GM12878 (cell line): ENCODE results near the gene ARID5B. TPM values are rescaled to one million over a fixed set of nuclear protein-coding genes. Genes with fewer than 3 reads are reported as not detected.
A peak's percentile ranks its signal among the peaks of the same experiment; 100 is the strongest.

Experiments
- CHD4 ChIP-seq: fragments of 200-600 bp; sonication (generic); IDR thresholded peaks from 2 replicates; pipeline ENCODE4 v1.6.1; 2016; ENCODE audit warnings: mild to moderate bottlenecking
- FOXM1 ChIP-seq: IDR thresholded peaks from 2 replicates; pipeline ENCODE4 v1.6.1; 2012; ENCODE audit warnings: low read depth, mild to moderate bottlenecking, inconsistent platforms, low read length, moderate library complexity
- HDGF ChIP-seq: fragments of 450-650 bp; IDR thresholded peaks from 2 replicates; pipeline ENCODE4 v1.6.1; 2016; ENCODE audit warnings: antibody characterized with exemption
- KAT2A ChIP-seq: conservative IDR thresholded peaks from 2 replicates; pipeline ENCODE4 v1.6.1; 2011; ENCODE audit warnings: low read depth, low read length; ENCODE audit not compliant: control insufficient read depth
- MAX ChIP-seq: IDR thresholded peaks from 2 replicates; pipeline ENCODE4 v1.6.1; 2012; ENCODE audit warnings: low read depth, low read length, improper control_type of control experiment
- MEF2A ChIP-seq: IDR thresholded peaks from 2 replicates; pipeline ENCODE4 v1.6.1; 2011; ENCODE audit warnings: low read depth, mild to moderate bottlenecking, low read length, moderate library complexity; ENCODE audit not compliant: insufficient read depth
- NFXL1 ChIP-seq: fragments of 450-650 bp; IDR thresholded peaks from 2 replicates; pipeline ENCODE4 v1.6.1; 2017; ENCODE audit warnings: antibody characterized with exemption, mild to moderate bottlenecking, borderline replicate concordance
- RAD21 ChIP-seq: IDR thresholded peaks from 2 replicates; pipeline ENCODE4 v1.6.1; 2011; ENCODE audit warnings: mild to moderate bottlenecking, low read depth, low read length, moderate library complexity; ENCODE audit not compliant: insufficient read depth
- SMAD1 ChIP-seq: fragments of 450-650 bp; IDR thresholded peaks from 2 replicates; pipeline ENCODE4 v1.6.1; 2018; ENCODE audit warnings: mild to moderate bottlenecking, low read depth; ENCODE audit not compliant: partially characterized antibody
- SRF ChIP-seq, 2 experiments: IDR thresholded peaks; 2 replicates each; pipeline ENCODE4 v1.6.1; 2011; ENCODE audit warnings: low read depth in 2 of 2, low read length in 2 of 2, mild to moderate bottlenecking in 1 of 2, moderate library complexity in 1 of 2
- TBL1XR1 ChIP-seq: IDR thresholded peaks from 2 replicates; pipeline ENCODE4 v1.6.1; 2012; ENCODE audit warnings: low read depth, low read length, improper control_type of control experiment
- ZBTB33 ChIP-seq: fragments of 450-650 bp; IDR thresholded peaks from 2 replicates; pipeline ENCODE4 v1.6.1; 2017; ENCODE audit warnings: mild to moderate bottlenecking
- ZBTB40 ChIP-seq: fragments of 450-650 bp; IDR thresholded peaks from 2 replicates; pipeline ENCODE4 v1.6.1; 2016; ENCODE audit warnings: mild to moderate bottlenecking, moderate library complexity, borderline replicate concordance
- ZNF274 ChIP-seq: IDR thresholded peaks from one replicate; pipeline ENCODE4 v1.8.0; 2011; ENCODE audit not compliant: insufficient read length, insufficient read depth
- polyA plus RNA-seq, 11 experiments: library from polyadenylated mRNA; depleted of rRNA in 4 of 11; unstranded in 6 of 11; stranded (reverse) in 5 of 11; fragments of >200 nt; fragmentation: Nextera tagmentation in 4 of 11; fragmentation: Illumina TruSeq in 1 of 11; extraction: Ambion mirVana in 4 of 11; extraction: Trizol in 1 of 11; gene quantifications; 1 replicate in 1 of 11; 2 replicates in 10 of 11; pipeline versions ENCODE4 v1.2.1 to v1.2.3, GENCODE V29; 2011 to 2016; ENCODE audit warnings: inconsistent platforms in 2 of 11, missing spikeins in 2 of 11, low read depth in 1 of 11
- total RNA-seq, 4 experiments: library from RNA; depleted of rRNA in 3 of 4; stranded (reverse); fragments of >200 nt in 3 of 4; fragmentation: Illumina TruSeq in 1 of 4; extraction: Trizol in 1 of 4; gene quantifications; 2 replicates each; pipeline versions ENCODE4 v1.2.1 to v1.2.3, GENCODE V29; 2013 to 2021

Gene ARID5B
- total and polyA plus RNA-seq, 10 of the 15 experiments (the other 5 are each of a cell fraction or from before 2014, with no cell fraction given): 2.7 to 8.5 (median 6.1) TPM

- TF ChIP-seq MEF2A (peak; percentile 93), RAD21 (no peak), HDGF (no peak), KAT2A (no peak), NFXL1 (no peak), ZBTB33 (no peak), CHD4 (no peak), ZBTB40 (no peak), SRF (IDR thresholded peaks at IDR 0.05; ENCODE audit: low read depth in 2 of 2, low read length in 2 of 2) (no peak), MAX (no peak), ZNF274 (no peak), SMAD1 (no peak), FOXM1 (peak; percentile 88; the same call in 1 of the 2 replicates), TBL1XR1 (0 out of 2 replicates have a peak, but pooled peaks have one; percentile 26)
- TF ChIP-seq, all 136 proteins: peak for 19
Measured at GRCh38 chr10:61965703-61966395, 64.3 kb downstream of the ARID5B start (continued).
